GM06990 (cell line): ENCODE results near the gene TIA1.
"Not testable (repeated sequence)": the region's sequence is repeated elsewhere in the genome, so short reads cannot be mapped to it uniquely, and the experiment has no call there.

Source experiments
- DNase-seq: peaks from one replicate; pipeline ENCODE4 v3.0.0-alpha.2; 2011; ENCODE audit not compliant: insufficient read length; ENCODE audit errors: extremely low read depth
- H3K27me3 ChIP-seq: replicated peaks from 2 replicates; pipeline ENCODE4 v1.6.0; 2011; ENCODE audit warnings: low read length; ENCODE audit not compliant: control insufficient read depth, insufficient read depth
- H3K36me3 ChIP-seq: 2 replicates; pipeline ENCODE4 v1.5.1; 2011; ENCODE audit warnings: low read length; ENCODE audit not compliant: control insufficient read depth, insufficient read depth
- H3K4me3 ChIP-seq: replicated peaks from 2 replicates; pipeline ENCODE4 v1.5.1; 2011; ENCODE audit warnings: low read depth, mild to moderate bottlenecking, control low read depth, low read length
- TF ChIP-seq, protein P1 (sequence below): IDR thresholded peaks from 2 replicates; pipeline ENCODE4 v1.5.1; 2011; ENCODE audit warnings: low read length, control low read depth, mild to moderate bottlenecking, inconsistent platforms; ENCODE audit not compliant: insufficient read depth, poor library complexity, severe bottlenecking

Gene TIA1

DNA sequence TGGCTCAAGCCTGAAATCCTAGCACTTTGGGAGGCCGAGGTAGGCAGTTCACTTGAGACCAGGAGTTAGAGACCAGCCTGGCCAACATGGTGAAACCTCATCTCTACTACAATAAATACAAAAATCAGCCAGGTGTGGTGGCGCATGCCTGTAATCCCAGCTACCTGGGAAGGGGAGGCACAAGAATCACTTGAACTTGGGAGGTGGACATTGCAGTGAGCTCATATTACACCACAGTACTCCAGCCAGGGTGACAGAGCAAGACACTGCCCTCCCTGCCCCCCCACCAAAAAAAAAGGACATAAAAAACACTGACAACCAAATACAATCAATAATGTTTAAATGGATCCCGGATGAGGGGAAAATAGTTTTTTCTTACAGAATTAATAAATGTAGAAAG lies 7.8 kb downstream of the TIA1 start:
- Histone ChIP-seq H3K4me3 (no peak overlapping the region), H3K27me3 (no peaks in the 10 kb centered on the region), H3K36me3 (peaks cover 2% of the 10 kb centered on the region; the same call in 1 of the 2 replicates)
- no peak for DNase-seq
- TF ChIP-seq, protein P1, sequence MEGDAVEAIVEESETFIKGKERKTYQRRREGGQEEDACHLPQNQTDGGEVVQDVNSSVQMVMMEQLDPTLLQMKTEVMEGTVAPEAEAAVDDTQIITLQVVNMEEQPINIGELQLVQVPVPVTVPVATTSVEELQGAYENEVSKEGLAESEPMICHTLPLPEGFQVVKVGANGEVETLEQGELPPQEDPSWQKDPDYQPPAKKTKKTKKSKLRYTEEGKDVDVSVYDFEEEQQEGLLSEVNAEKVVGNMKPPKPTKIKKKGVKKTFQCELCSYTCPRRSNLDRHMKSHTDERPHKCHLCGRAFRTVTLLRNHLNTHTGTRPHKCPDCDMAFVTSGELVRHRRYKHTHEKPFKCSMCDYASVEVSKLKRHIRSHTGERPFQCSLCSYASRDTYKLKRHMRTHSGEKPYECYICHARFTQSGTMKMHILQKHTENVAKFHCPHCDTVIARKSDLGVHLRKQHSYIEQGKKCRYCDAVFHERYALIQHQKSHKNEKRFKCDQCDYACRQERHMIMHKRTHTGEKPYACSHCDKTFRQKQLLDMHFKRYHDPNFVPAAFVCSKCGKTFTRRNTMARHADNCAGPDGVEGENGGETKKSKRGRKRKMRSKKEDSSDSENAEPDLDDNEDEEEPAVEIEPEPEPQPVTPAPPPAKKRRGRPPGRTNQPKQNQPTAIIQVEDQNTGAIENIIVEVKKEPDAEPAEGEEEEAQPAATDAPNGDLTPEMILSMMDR, result no peak

DNA sequence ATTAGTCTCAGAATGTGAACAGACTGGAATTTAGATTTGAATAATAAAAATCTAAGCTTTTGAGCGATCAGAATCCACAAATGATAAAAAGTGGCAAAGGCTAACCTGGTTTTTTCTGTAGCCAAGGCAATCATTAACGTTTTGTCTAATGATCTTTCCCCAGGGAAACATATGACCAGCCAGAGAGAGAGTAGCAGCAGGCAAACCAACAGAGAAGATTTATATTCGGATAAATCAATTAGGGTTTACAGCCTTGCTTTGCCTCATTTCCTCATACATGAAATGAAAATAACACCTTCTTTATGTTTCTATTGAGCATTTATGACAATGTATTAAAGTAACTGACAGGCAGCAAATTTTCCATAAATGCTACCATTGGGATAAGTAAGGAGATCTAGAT lies 14.5 kb downstream of the TIA1 start:
- TF ChIP-seq, protein P1, result no peak

DNA sequence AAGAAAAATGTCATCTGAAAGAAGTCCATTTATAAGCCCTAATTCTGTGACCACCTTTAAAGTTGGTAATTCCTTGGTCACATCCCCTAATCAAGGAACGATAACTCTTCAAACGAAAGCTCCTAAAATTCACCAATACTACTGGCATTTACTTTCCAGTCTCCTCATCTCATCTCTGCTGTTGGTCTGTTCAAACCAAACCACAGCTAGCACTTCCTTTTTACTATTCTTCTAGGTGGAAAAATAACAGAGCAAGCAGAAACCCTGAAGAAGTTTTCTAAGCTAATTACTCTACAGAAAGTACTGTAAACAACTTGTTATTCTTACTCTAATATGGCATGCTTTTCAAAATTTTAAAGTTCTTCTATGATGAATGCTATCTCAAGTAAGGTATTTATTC lies 21.6 kb downstream of the TIA1 start:
- H3K4me3 ChIP-seq, result no peak overlapping the region
- peaks cover 11% of the 10 kb centered on the region for H3K36me3 ChIP-seq
- TF ChIP-seq, protein P1, result no peak
- no peak for DNase-seq
- H3K27me3 ChIP-seq, result no peaks in the 10 kb centered on the region

More for the DNA sequence above, 14.5 kb downstream of the TIA1 start:
- Histone ChIP-seq H3K36me3 (peaks cover 2% of the 10 kb centered on the region), H3K27me3 (no peaks in the 10 kb centered on the region), H3K4me3 (no peak overlapping the region)
- DNase-seq, result no peak

DNA sequence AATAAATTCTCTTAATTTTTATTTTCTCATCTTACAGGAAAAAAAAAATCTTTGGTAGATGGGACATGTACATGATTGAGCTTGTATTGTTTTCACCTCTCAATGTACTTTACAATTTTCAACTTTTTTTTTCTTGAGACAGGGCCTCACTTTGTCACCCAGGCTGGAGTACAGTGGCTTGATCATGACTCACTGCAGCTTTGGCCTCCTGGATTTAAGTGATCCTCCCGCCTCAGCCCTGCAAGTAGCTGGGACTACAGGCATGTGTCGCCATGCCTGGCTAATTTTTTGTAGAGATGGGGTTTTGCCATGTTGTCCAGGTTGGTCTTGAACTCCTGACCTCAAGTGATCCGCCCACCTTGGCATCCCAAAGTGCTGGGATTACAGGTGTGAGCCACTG lies 25.1 kb downstream of the TIA1 start:
- not testable (repeated sequence) for H3K4me3 ChIP-seq, H3K27me3 ChIP-seq, DNase-seq
- peaks cover 15% of the 10 kb centered on the region for H3K36me3 ChIP-seq

DNA sequence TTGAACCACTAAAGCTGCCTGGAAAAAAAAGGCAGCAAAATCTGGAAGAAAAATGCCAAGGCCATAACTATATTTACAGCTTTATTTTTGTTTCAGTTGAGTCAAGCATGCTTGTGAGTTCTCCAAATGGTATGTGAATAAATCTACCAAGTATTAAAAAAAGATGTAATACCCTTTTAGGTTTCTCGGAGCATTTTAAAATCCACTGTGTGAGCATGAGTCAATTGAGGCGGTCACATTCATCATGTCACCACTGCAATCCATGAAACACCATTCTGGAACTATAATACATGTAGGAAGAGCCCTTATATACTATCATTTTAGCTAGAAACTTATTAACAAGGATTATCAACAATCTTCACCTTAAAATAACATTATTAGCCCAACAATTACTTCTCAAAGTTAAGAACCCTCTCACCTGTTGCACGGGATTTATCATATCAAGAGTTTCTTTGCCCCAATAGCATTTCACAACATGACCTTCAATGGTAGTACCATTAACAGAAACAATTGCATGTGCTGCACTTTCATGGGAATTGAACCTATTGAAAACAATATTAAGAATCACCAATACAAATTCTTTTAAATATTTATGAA lies 33.4 kb downstream of the TIA1 start:
- TF ChIP-seq, protein P1, result no peak
- DNase-seq, result no peak
- no peak overlapping the region for H3K4me3 ChIP-seq
- H3K27me3 ChIP-seq, result no peaks in the 10 kb centered on the region
- no peaks in the 10 kb centered on the region for H3K36me3 ChIP-seq

DNA sequence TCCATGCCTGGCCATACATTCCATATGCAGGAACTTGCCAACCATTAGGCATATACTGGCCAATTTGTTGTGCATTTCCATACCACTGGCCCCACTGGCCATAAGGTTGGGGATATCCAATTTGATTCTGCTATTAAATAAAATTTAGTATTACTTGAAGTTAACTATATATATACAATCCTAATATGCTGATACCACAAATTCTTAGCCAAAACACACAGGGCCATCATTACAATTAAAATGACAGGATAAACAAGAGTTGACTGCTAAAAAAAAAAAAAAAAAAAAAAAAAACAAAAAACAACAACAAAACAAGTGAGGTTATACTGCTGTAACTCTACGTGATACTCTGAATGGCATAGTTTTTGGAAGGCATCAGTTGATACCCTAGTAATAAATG lies 34.1 kb downstream of the TIA1 start:
- Histone ChIP-seq H3K4me3 (no peak overlapping the region), H3K27me3 (no peaks in the 10 kb centered on the region), H3K36me3 (no peaks in the 10 kb centered on the region)
- no peak for DNase-seq
- TF ChIP-seq, protein P1, result no peak
